Measurements from ENCODE around the gene BAIAP2.

DNA sequence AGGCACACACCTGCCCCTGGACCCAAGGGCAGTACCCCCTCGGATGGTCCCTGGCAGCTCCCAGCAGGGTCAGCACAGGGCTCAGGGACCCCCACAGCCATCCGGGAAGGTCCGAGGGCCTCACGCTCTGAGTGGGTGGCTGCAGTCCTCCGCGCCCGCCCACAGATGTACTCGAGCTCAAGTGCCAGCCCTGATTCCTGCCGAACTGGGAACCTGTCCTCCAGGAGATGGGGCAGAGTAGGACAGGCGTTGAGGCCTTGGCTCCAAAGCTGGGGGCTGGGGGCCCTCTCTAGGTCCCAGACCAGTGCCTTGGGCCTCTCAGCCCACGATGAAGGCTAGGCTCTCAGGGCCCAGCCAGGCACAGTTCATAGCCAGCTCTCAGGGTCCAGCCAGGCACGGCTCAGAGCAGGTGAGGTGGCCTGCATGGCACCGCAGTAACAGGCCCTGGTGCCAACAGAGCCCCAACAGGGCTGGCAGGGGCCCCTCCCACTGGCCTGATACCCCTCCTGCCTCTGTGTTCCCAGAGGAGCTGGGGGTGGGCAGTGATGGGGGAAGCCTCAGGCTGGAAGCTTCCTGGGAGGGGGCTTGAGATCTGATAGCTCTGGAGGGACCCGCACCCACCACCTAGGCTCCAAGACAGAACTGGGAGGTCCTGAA is 94.9 kb downstream of the BAIAP2 start:
- TF ChIP-seq, protein P1, sequence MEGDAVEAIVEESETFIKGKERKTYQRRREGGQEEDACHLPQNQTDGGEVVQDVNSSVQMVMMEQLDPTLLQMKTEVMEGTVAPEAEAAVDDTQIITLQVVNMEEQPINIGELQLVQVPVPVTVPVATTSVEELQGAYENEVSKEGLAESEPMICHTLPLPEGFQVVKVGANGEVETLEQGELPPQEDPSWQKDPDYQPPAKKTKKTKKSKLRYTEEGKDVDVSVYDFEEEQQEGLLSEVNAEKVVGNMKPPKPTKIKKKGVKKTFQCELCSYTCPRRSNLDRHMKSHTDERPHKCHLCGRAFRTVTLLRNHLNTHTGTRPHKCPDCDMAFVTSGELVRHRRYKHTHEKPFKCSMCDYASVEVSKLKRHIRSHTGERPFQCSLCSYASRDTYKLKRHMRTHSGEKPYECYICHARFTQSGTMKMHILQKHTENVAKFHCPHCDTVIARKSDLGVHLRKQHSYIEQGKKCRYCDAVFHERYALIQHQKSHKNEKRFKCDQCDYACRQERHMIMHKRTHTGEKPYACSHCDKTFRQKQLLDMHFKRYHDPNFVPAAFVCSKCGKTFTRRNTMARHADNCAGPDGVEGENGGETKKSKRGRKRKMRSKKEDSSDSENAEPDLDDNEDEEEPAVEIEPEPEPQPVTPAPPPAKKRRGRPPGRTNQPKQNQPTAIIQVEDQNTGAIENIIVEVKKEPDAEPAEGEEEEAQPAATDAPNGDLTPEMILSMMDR (IDR thresholded peaks at IDR 0.05), result no peak
- no peak for TF ChIP-seq POLR2AphosphoS5 (IDR thresholded peaks at IDR 0.05; ENCODE audit: insufficient read depth in 1 of 2, low read depth in 1 of 2)
